GM12875 (cell line): ENCODE data around the gene DIP2C.

Experiments
- H3K4me3 ChIP-seq: one replicate; pipeline ENCODE4 v1.5.1; 2011; ENCODE audit warnings: low read depth, low read length, control low read depth
- CTCF ChIP-seq: IDR thresholded peaks from 2 replicates; pipeline ENCODE4 v1.5.1; 2011; ENCODE audit warnings: low read depth, mild to moderate bottlenecking, control low read depth, inconsistent platforms, low read length, moderate library complexity, borderline replicate concordance; ENCODE audit not compliant: insufficient read depth

Gene DIP2C

GRCh38 chr10:562142-562541 is 127.3 kb downstream of the DIP2C start:
- no peak overlapping the region for H3K4me3 ChIP-seq
- no peak for TF ChIP-seq CTCF

GRCh38 chr10:561721-562120 is 127.7 kb downstream of the DIP2C start:
- H3K4me3 ChIP-seq, result no peak overlapping the region
- TF ChIP-seq CTCF, result no peak

GRCh38 chr10:560314-560992 is 129.0 kb downstream of the DIP2C start:
- no peak overlapping the region for H3K4me3 ChIP-seq
- no peak for TF ChIP-seq CTCF

- no peak overlapping the region for H3K4me3 ChIP-seq
- TF ChIP-seq CTCF, result no peak
Measured at GRCh38 chr10:559767-560047, 129.8 kb downstream of the DIP2C start.

- no peak for TF ChIP-seq CTCF
- H3K4me3 ChIP-seq, result no peak overlapping the region
Measured at GRCh38 chr10:558891-559766, 130.3 kb downstream of the DIP2C start.

GRCh38 chr10:558364-558763 is 131.1 kb downstream of the DIP2C start:
- TF ChIP-seq CTCF, result no peak
- no peak overlapping the region for H3K4me3 ChIP-seq
